M059J (cell line): ENCODE data around the gene TDRD9. TPM values are rescaled to one million over a fixed set of nuclear protein-coding genes. Genes with fewer than 3 reads are reported as not detected.

Experiments
- DNase-seq: peaks from one replicate; pipeline ENCODE4 v3.0.0-alpha.2; 2012; ENCODE audit warnings: low read depth
- total RNA-seq: library from RNA; depleted of rRNA; stranded (reverse); fragments of >200 nt; shearing (Covaris generic); gene quantifications from 2 replicates; pipeline ENCODE4 v1.2.3, GENCODE V29; 2014; rRNA removed

Gene TDRD9
- total RNA-seq, 1 experiment from 2014 or later, result not detected

DNA sequence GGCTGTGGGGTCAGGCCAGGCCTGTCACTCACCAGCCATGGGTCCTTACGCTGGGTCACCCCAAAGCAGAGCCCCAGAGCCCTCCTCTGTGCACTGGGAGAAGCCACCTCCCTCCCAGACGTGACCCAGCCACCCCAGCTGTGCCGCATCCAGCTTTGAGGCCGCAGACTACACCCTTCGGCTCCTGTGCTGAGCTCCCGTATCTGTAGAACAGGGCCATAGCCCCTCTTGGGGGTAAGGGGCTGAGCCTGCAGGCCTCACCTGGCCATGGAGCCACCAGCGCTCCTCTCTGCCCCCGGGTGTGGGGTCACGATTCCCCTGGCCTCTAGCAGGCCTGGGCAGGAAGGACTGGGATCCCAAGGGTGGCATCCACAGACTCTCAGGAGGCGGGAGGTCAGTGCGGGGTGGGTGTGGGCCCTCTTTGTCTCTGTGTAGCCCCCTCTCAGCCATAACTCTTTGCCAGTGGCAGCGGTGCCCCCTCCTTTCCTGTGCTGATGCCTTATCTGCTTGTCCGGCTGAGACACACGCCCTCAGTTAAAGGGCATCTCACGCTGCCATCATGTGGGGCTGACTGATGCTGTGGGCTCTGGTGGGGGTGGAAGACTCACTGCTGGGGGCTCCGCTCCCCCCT is 173.5 kb downstream of the TDRD9 start:
- DNase-seq, result no peak

Other genes with a start within 250 kb of the TDRD9 start
- gene XRCC3, start 213.0 kb upstream of the TDRD9 start, total RNA-seq, result 28.2 and 29.8 TPM in 2 replicates
- 27.6 and 32.3 TPM in 2 replicates for gene ZFYVE21, start 212.6 kb upstream of the TDRD9 start, total RNA-seq
- 1.6 and 3.1 TPM in 2 replicates for gene PPP1R13B, start 80.9 kb upstream of the TDRD9 start, total RNA-seq
- gene RD3L, start 14.1 kb downstream of the TDRD9 start, total RNA-seq, result not detected in 2 replicates
- gene ASPG, start 157.2 kb downstream of the TDRD9 start, total RNA-seq, result not detected in 2 replicates
- not detected in 2 replicates for gene KIF26A, start 210.1 kb downstream of the TDRD9 start, total RNA-seq